Astrocyte of the spinal cord (primary cell): ENCODE measurements around the gene DPH1.

Experiments used
- DNase-seq: peaks from one replicate; pipeline ENCODE4 v3.0.0; 2011; ENCODE audit warnings: low read depth, low spot score
- H3K4me3 ChIP-seq: 2 replicates; pipeline ENCODE4 v1.5.1; 2011; ENCODE audit warnings: low read depth, mild to moderate bottlenecking, low read length, moderate library complexity
- CTCF ChIP-seq: IDR thresholded peaks from 2 replicates; pipeline ENCODE4 v1.5.1; 2012; ENCODE audit warnings: low read depth, mild to moderate bottlenecking, low read length, inconsistent platforms
- in situ Hi-C: cut with HindIII; loops from 2 replicates; pipeline ENCODE4 v1.10.0; 2017; ENCODE audit warnings: low sequenced_read_pairs

The DPH1 gene

GRCh38 chr17:2070241-2071023, 40.5 kb downstream of the DPH1 start:
- no peak overlapping the region for H3K4me3 ChIP-seq
- no peak for DNase-seq
- in situ Hi-C loops = no loop called here
- no peak for TF ChIP-seq CTCF

GRCh38 chr17:2071024-2071385, 41.1 kb downstream of the DPH1 start:
- no peak for DNase-seq
- H3K4me3 ChIP-seq = no peak overlapping the region
- no peak for TF ChIP-seq CTCF
- in situ Hi-C loops = no loop called here

- in situ Hi-C loops = no loop called here
- no peak overlapping the region for H3K4me3 ChIP-seq
- peak; percentile 78 for DNase-seq
- no peak for TF ChIP-seq CTCF
Observed at GRCh38 chr17:2071455-2072281, 41.7 kb downstream of the DPH1 start.

- TF ChIP-seq CTCF = no peak
- no peak for DNase-seq
- in situ Hi-C loops = no loop called here
- no peak overlapping the region for H3K4me3 ChIP-seq
Observed at GRCh38 chr17:2074919-2075318, 45.0 kb downstream of the DPH1 start.

- no peak overlapping the region for H3K4me3 ChIP-seq
- no peak for DNase-seq
- peak; percentile 4 for TF ChIP-seq CTCF
- in situ Hi-C loops = no loop called here
Observed at GRCh38 chr17:2075336-2076086, 45.6 kb downstream of the DPH1 start.
